Measurements from ENCODE around the gene ITGA3. TPM values are rescaled to one million over a fixed set of nuclear protein-coding genes. Genes with fewer than 3 reads are reported as not detected.

ITGA3 gene
- polyA plus RNA-seq, 1 of the 3 experiments (the other 2 are of a cell fraction) = 766 TPM

- TF ChIP-seq CTCF (IDR thresholded peaks at IDR 0.05) (peak; percentile 4; the same call in 1 of the 2 replicates), YY1 (IDR thresholded peaks at IDR 0.05; ENCODE audit: low read depth) (peak; percentile 76), REST (IDR thresholded peaks at IDR 0.05; ENCODE audit: low read depth, low read length) (peak; percentile 82), SMC3 (IDR thresholded peaks at IDR 0.05; ENCODE audit: low read depth, low read length) (peak; percentile 15; the same call in 1 of the 2 replicates)
These were observed 28.6 kb upstream of the ITGA3 start (continued) for GRCh38 chr17:50027172-50027880.

GRCh38 chr17:50027881-50028735 is 27.8 kb upstream of the ITGA3 start:
- CTCF ChIA-PET = interaction anchor here (0.7 to 15.7 kb wide), 24 partner anchors 10 to 264 kb away, joined by 3 to 353 read pairs (median 6); partner anchors contain the start of genes ITGA3 and PDK2
- H3K4me2 ChIP-seq = peak overlapping the region; percentile 98
- no peaks in the 10 kb centered on the region for H3K36me3 ChIP-seq (replicated peaks in 1 of 2; ENCODE audit: control insufficient read depth in 1 of 2, insufficient read depth in 2 of 2, low read length in 1 of 2)
- peak overlapping the region; percentile 36; the same call in 1 of the 2 replicates for H2AFZ ChIP-seq (ENCODE audit: low read depth)
- H3K9ac ChIP-seq = peak overlapping the region; percentile 89
- no peaks in the 10 kb centered on the region for H3K27me3 ChIP-seq (ENCODE audit: insufficient read depth)
- peaks cover 16 to 27% of the 10 kb centered on the region in 2 experiments; a peak in 3 of 4 replicates for H3K4me1 ChIP-seq (ENCODE audit: control insufficient read depth in 1 of 2, insufficient read depth in 2 of 2, low read depth in 1 of 2, low read length in 1 of 2)
- peak overlapping the region; percentile 74 to 99; a peak in 3 of 4 replicates for H3K27ac ChIP-seq (ENCODE audit: low read depth in 2 of 2, low read length in 1 of 2)
- no peaks in the 10 kb centered on the region for H3K9me2 ChIP-seq
- H3K9me3 ChIP-seq = no peaks in the 10 kb centered on the region
- peak overlapping the region; percentile 46 to 71; a peak in 3 of 4 replicates for H3K4me3 ChIP-seq (ENCODE audit: low read depth in 2 of 2, low read length in 1 of 2)
- peak; percentile 46 for DNase-seq
- H3K79me2 ChIP-seq (ENCODE audit: insufficient read depth) = peaks cover 13% of the 10 kb centered on the region; the same call in 1 of the 2 replicates
- H3F3A ChIP-seq (replicated peaks; ENCODE audit: insufficient read depth) = peaks cover 61% of the 10 kb centered on the region
- no peaks in the 10 kb centered on the region for H4K20me1 ChIP-seq (ENCODE audit: insufficient read depth)
- POLR2A ChIA-PET = no interaction called here
- WGBS (ENCODE audit: low lambda C conversion rate) = 14% methylated on average over 15 of the region's 20 CpGs
- TF ChIP-seq MAX (IDR thresholded peaks at IDR 0.05; ENCODE audit: low read depth) (peak; percentile 86), FOSL2 (IDR thresholded peaks at IDR 0.05; ENCODE audit: borderline replicate concordance, low read depth) (peak; percentile 96), TEAD4 (IDR thresholded peaks at IDR 0.05; ENCODE audit: borderline replicate concordance, insufficient read depth) (peak; percentile 99), TAF1 (IDR thresholded peaks at IDR 0.05; ENCODE audit: borderline replicate concordance, low read depth, low read length) (0 out of 2 replicates have a peak, but pooled peaks have one; percentile 28), RXRA (IDR thresholded peaks at IDR 0.05; ENCODE audit: borderline replicate concordance, low read depth) (peak; percentile 96), NFIC (IDR thresholded peaks at IDR 0.05; ENCODE audit: borderline replicate concordance) (peak; percentile 97), TCF12 (IDR thresholded peaks at IDR 0.05) (peak; percentile 88), PBX3 (IDR thresholded peaks at IDR 0.05) (peak; percentile 85), USF2 (IDR thresholded peaks at IDR 0.05; ENCODE audit: borderline replicate concordance, low read depth, low read length) (no peak), EZH2phosphoT487 (IDR thresholded peaks at IDR 0.05; ENCODE audit: borderline replicate concordance, low read depth) (no peak), NRF1 (IDR thresholded peaks at IDR 0.05; ENCODE audit: low read depth, low read length) (no peak), MEF2A (IDR thresholded peaks at IDR 0.05; ENCODE audit: borderline replicate concordance, low read depth) (peak; percentile 84; the same call in 1 of the 2 replicates), GABPA (IDR thresholded peaks at IDR 0.05; ENCODE audit: low read depth) (no peak), EP300 (IDR thresholded peaks at IDR 0.05; ENCODE audit: borderline replicate concordance in 1 of 2, low read depth in 1 of 2, low read length in 1 of 2) (peak in 1 of 2 experiments; percentile 89; a peak in 3 of 4 replicates)
